H1 (cell line): Measurements from ENCODE around the gene PLB1. TPM values are rescaled to one million over a fixed set of nuclear protein-coding genes. Genes with fewer than 3 reads are reported as not detected.

Source experiments
- CTCF ChIA-PET: fragments of 300-600 bp; sonication (Branson Sonifier 250); formaldehyde crosslinking; loops from one replicate; lab custom pipeline; 2021; ENCODE audit not compliant: partially characterized antibody; lab: Charles Lee
- POLR2A ChIA-PET: fragments of 300-600 bp; sonication (Branson Sonifier 250); formaldehyde crosslinking; loops from one replicate; lab custom pipeline; 2021; ENCODE audit warnings: inconsistent platforms; ENCODE audit not compliant: partially characterized antibody; lab: Charles Lee
- DNase-seq, 2 experiments: peaks; one replicate each; pipeline versions ENCODE4 v3.0.0 to v3.0.0-alpha.2; 2010 to 2022; ENCODE audit warnings: low spot score in 2 of 2, low read depth in 1 of 2, mixed read lengths in 1 of 2
- FAIRE-seq: peaks from 2 replicates; lab custom pipeline; 2011; peaks lifted over from hg19 to GRCh38; lab: Jason Lieb, UNC
- H2AFZ ChIP-seq: 2 replicates; pipeline ENCODE4 v1.8.1; 2012; ENCODE audit warnings: low read length, inconsistent platforms
- H2AK5ac ChIP-seq: 2 replicates; pipeline ENCODE4 v1.6.1; 2013; ENCODE audit warnings: low read depth, low read length
- H2BK120ac ChIP-seq: replicated peaks from 2 replicates; pipeline ENCODE3; 2013; ENCODE audit warnings: low read depth, low read length, inconsistent platforms
- H2BK12ac ChIP-seq: 2 replicates; pipeline ENCODE4 v1.6.1; 2013; ENCODE audit warnings: low read depth, low read length
- H2BK15ac ChIP-seq: 2 replicates; pipeline ENCODE4 v1.6.1; 2013; ENCODE audit warnings: low read length
- H2BK20ac ChIP-seq: 2 replicates; pipeline ENCODE4 v1.6.1; 2013; ENCODE audit warnings: low read length
- H2BK5ac ChIP-seq: 2 replicates; pipeline ENCODE4 v1.6.1; 2013; ENCODE audit warnings: low read depth, low read length
- H3K14ac ChIP-seq: 2 replicates; pipeline ENCODE4 v1.6.1; 2013; ENCODE audit warnings: inconsistent platforms; ENCODE audit not compliant: insufficient read length
- H3K18ac ChIP-seq: 2 replicates; pipeline ENCODE4 v1.6.1; 2013; ENCODE audit warnings: low read length; ENCODE audit errors: extremely low read depth
- H3K23ac ChIP-seq: 2 replicates; pipeline ENCODE4 v1.6.1; 2013; ENCODE audit warnings: inconsistent platforms; ENCODE audit not compliant: insufficient read length
- H3K23me2 ChIP-seq: 2 replicates; pipeline ENCODE4 v1.6.1; 2013; ENCODE audit warnings: low read depth, low read length
- H3K27ac ChIP-seq: 2 replicates; pipeline ENCODE4 v1.6.1; 2011; ENCODE audit warnings: low read depth, low read length, inconsistent platforms
- H3K27me3 ChIP-seq, 4 experiments: replicated peaks in 1 of 4; 1 replicate in 1 of 4; 2 replicates in 3 of 4; pipeline versions ENCODE4 v1.6.1 to v1.8.1; 2011 to 2013; ENCODE audit warnings: low read length in 3 of 4, mild to moderate bottlenecking in 3 of 4, inconsistent platforms in 2 of 4, mixed read lengths in 2 of 4, moderate library complexity in 1 of 4; ENCODE audit not compliant: control insufficient read depth in 3 of 4, insufficient read depth in 3 of 4; ENCODE audit errors: extremely low read depth in 1 of 4
- H3K36me3 ChIP-seq, 4 experiments: 2 replicates each; pipeline versions ENCODE4 v1.6.1 to v1.8.1; 2011 to 2013; ENCODE audit warnings: mild to moderate bottlenecking in 4 of 4, low read length in 3 of 4, moderate library complexity in 2 of 4, control low read depth in 1 of 4, inconsistent platforms in 1 of 4; ENCODE audit not compliant: insufficient read depth in 4 of 4, control insufficient read depth in 2 of 4
- H3K4ac ChIP-seq: replicated peaks from 2 replicates; pipeline ENCODE3; 2013; ENCODE audit warnings: low read length, low read depth, mixed read lengths, inconsistent platforms; ENCODE audit not compliant: insufficient read length
- H3K4me1 ChIP-seq, 4 experiments: replicated peaks in 1 of 4; 1 replicate in 1 of 4; 2 replicates in 3 of 4; pipeline versions ENCODE4 v1.6.1 to v1.8.1; 2011 to 2013; ENCODE audit warnings: low read length in 3 of 4, inconsistent platforms in 2 of 4, mixed read lengths in 1 of 4; ENCODE audit not compliant: insufficient read depth in 4 of 4, control insufficient read depth in 3 of 4
- H3K4me2 ChIP-seq, 2 experiments: 2 replicates each; pipeline versions ENCODE4 v1.6.1 to v1.8.1; 2011 to 2013; ENCODE audit warnings: low read depth in 2 of 2, low read length in 2 of 2, control low read depth in 1 of 2, inconsistent platforms in 1 of 2, mild to moderate bottlenecking in 1 of 2; ENCODE audit not compliant: insufficient read depth in 1 of 2
- H3K4me3 ChIP-seq, 4 experiments: fragments of 200-600, 300-600 bp in 1 of 4; sonication (generic), shearing (Covaris generic), sonication (Bioruptor Twin) in 1 of 4; 2 replicates each; pipeline versions ENCODE4 v1.5.1 to v1.8.1; 2011 to 2016; ENCODE audit warnings: low read length in 4 of 4, low read depth in 3 of 4, control low read depth in 2 of 4, inconsistent platforms in 2 of 4, mild to moderate bottlenecking in 2 of 4, mixed read lengths in 1 of 4, moderate library complexity in 1 of 4; ENCODE audit not compliant: insufficient read depth in 2 of 4; ENCODE audit errors: extremely low read depth in 1 of 4
- H3K56ac ChIP-seq: replicated peaks from 2 replicates; pipeline ENCODE3; 2013; ENCODE audit warnings: low read depth, mild to moderate bottlenecking, mixed read lengths, low read length, inconsistent platforms; ENCODE audit not compliant: insufficient read length
- H3K79me1 ChIP-seq: 2 replicates; pipeline ENCODE4 v1.6.1; 2013; ENCODE audit warnings: low read depth, low read length, control low read depth
- H3K79me2 ChIP-seq, 2 experiments: 2 replicates each; pipeline versions ENCODE4 v1.6.1 to v1.8.1; 2012 to 2013; ENCODE audit warnings: low read length in 2 of 2, mild to moderate bottlenecking in 2 of 2, inconsistent platforms in 1 of 2; ENCODE audit not compliant: insufficient read depth in 2 of 2, control insufficient read depth in 1 of 2
- H3K9ac ChIP-seq, 4 experiments: replicated peaks in 1 of 4; 1 replicate in 1 of 4; 2 replicates in 3 of 4; pipeline versions ENCODE4 v1.6.1 to v1.8.1; 2011 to 2013; ENCODE audit warnings: low read depth in 3 of 4, low read length in 3 of 4, control low read depth in 2 of 4, mild to moderate bottlenecking in 2 of 4, moderate library complexity in 2 of 4, inconsistent platforms in 1 of 4; ENCODE audit errors: extremely low read depth in 1 of 4
- H3K9me3 ChIP-seq, 2 experiments: 2 replicates each; pipeline versions ENCODE4 v1.6.1 to v1.8.1; 2012 to 2013; ENCODE audit warnings: mild to moderate bottlenecking in 2 of 2, moderate library complexity in 2 of 2, control low read depth in 1 of 2, inconsistent platforms in 1 of 2, low read depth in 1 of 2, low read length in 1 of 2, mixed read lengths in 1 of 2; ENCODE audit not compliant: insufficient read depth in 2 of 2
- H4K20me1 ChIP-seq, 2 experiments: replicated peaks in 1 of 2; 2 replicates each; pipeline versions ENCODE3 to v1.8.1; 2011 to 2013; ENCODE audit warnings: inconsistent platforms in 2 of 2, low read length in 2 of 2, mild to moderate bottlenecking in 1 of 2; ENCODE audit not compliant: insufficient read depth in 2 of 2, control insufficient read depth in 1 of 2
- H4K5ac ChIP-seq: 2 replicates; pipeline ENCODE4 v1.6.1; 2013; ENCODE audit warnings: low read length, low read depth, mixed read lengths, inconsistent platforms; ENCODE audit not compliant: insufficient read length
- H4K8ac ChIP-seq: 2 replicates; pipeline ENCODE4 v1.8.0; 2013; ENCODE audit warnings: mild to moderate bottlenecking, moderate library complexity, low read length, inconsistent platforms; ENCODE audit not compliant: insufficient read depth; ENCODE audit errors: extremely low read depth
- H4K91ac ChIP-seq: replicated peaks from 2 replicates; pipeline ENCODE3; 2013; ENCODE audit warnings: low read length, mixed read lengths, inconsistent platforms; ENCODE audit not compliant: insufficient read length
- BCL11A ChIP-seq, 2 experiments: IDR thresholded peaks; one replicate each; pipeline ENCODE4 v1.6.1; 2011; ENCODE audit warnings: low read depth in 2 of 2, low read length in 2 of 2, mild to moderate bottlenecking in 2 of 2
- BRCA1 ChIP-seq: IDR thresholded peaks from 2 replicates; pipeline ENCODE4 v1.6.1; 2012; ENCODE audit warnings: low read depth, low read length, improper control_type of control experiment
- CHD1 ChIP-seq: IDR thresholded peaks from 2 replicates; pipeline ENCODE4 v1.6.1; 2012; ENCODE audit warnings: low read depth, low read length, improper control_type of control experiment
- CREB1 ChIP-seq: IDR thresholded peaks from 2 replicates; pipeline ENCODE4 v1.6.1; 2012; ENCODE audit warnings: inconsistent platforms
- MAFK ChIP-seq: IDR thresholded peaks from 2 replicates; pipeline ENCODE4 v1.6.1; 2012; ENCODE audit warnings: low read depth, mild to moderate bottlenecking, improper control_type of control experiment, low read length
- PHF8 ChIP-seq: fragments of 200-600 bp; sonication (generic); conservative IDR thresholded peaks from 2 replicates; pipeline ENCODE4 v1.7.1; 2012; ENCODE audit warnings: low read depth, mild to moderate bottlenecking, inconsistent platforms, low read length, moderate library complexity
- POLR2A ChIP-seq, 2 experiments: IDR thresholded peaks; 1 replicate in 1 of 2; 2 replicates in 1 of 2; pipeline ENCODE4 v1.6.1; 2011; ENCODE audit warnings: low read depth in 2 of 2, low read length in 2 of 2, mild to moderate bottlenecking in 2 of 2; ENCODE audit errors: control extremely low read depth in 1 of 2
- POLR2AphosphoS5 ChIP-seq: IDR thresholded peaks from 2 replicates; pipeline ENCODE4 v1.6.1; 2011; ENCODE audit warnings: low read depth, low read length
- SIX5 ChIP-seq: IDR thresholded peaks from 2 replicates; pipeline ENCODE4 v1.6.1; 2011; ENCODE audit warnings: mild to moderate bottlenecking, low read depth, low read length
- SP4 ChIP-seq: IDR thresholded peaks from 2 replicates; pipeline ENCODE4 v1.6.1; 2012; ENCODE audit warnings: low read length, inconsistent platforms
- TCF12 ChIP-seq: IDR thresholded peaks from 2 replicates; pipeline ENCODE4 v1.6.1; 2011; ENCODE audit warnings: low read depth, mild to moderate bottlenecking, low read length
- WGBS, 2 experiments: shearing (Covaris generic) in 1 of 2; methylation state at CpG; one replicate each; pipeline versions ENCODE4 v1.1.6 to v1.1.7; 2013 to 2015; ENCODE audit warnings: low lambda C conversion rate in 2 of 2, mixed read lengths in 2 of 2, inconsistent platforms in 1 of 2, low coverage in 1 of 2, missing lambda C conversion rate in 1 of 2; ENCODE audit not compliant: insufficient replicate concordance in 2 of 2, insufficient coverage in 1 of 2, insufficient read length in 1 of 2; ENCODE audit errors: extremely low coverage in 1 of 2, missing lambda C conversion rate in 1 of 2; 5-methylcytosine and 5-hydroxymethylcytosine counted together
- polyA plus RNA-seq, 7 experiments: library from polyadenylated mRNA; depleted of rRNA in 3 of 7; stranded (reverse) in 5 of 7; unstranded in 2 of 7; fragments of >200 nt in 5 of 7; fragments of 200-250 nt in 2 of 7; gene quantifications; 1 replicate in 5 of 7; 2 replicates in 1 of 7; 4 replicates in 1 of 7; pipeline versions ENCODE4 v1.2.1 to v1.2.3, GENCODE V29; 2011 to 2013; ENCODE audit warnings: missing spikeins in 2 of 7, mixed read lengths in 2 of 7
- total RNA-seq: library from RNA; stranded (reverse); fragmentation: NEBNext Ultra II Directional; extraction: Animal tissue kit (Norgen Biotek cat#: 25700); gene quantifications from 2 replicates; pipeline ENCODE4 v1.2.1, GENCODE V29; 2021
- TF ChIP-seq, protein P1 (sequence below): IDR thresholded peaks from 2 replicates; pipeline ENCODE4 v1.6.1; 2012; ENCODE audit warnings: low read length, inconsistent platforms
- TF ChIP-seq, protein P2 (sequence below): IDR thresholded peaks from 2 replicates; pipeline ENCODE4 v1.6.1; 2012; ENCODE audit warnings: inconsistent platforms
- TF ChIP-seq, protein P3 (sequence below): IDR thresholded peaks from 2 replicates; pipeline ENCODE4 v1.6.1; 2011; ENCODE audit warnings: low read depth, mild to moderate bottlenecking, low read length; ENCODE audit not compliant: insufficient read depth

The PLB1 gene
- total and polyA plus RNA-seq, 2 of the 8 experiments (the other 6 are each of a cell fraction or from before 2014, with no cell fraction given) = 0.20 to 0.36 TPM

DNA sequence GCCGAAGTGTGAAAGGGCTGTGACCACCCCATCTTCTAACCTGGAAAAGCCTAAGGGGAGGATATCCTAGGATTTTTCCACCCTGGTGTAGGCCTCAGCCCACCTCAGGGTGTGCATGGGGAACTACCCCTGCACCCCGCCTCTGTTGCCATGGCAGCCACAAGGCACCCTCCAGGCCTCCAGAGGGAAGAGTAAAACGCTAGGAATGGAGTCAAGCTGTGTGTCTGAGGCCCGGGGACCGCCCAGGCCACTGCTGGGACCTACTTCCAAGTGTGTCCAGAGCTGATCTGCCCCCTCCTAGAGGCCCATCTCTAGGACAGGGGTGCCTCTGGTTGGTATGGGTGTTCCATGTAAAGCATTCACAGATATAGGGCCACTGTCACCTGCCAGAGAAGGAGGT, 86.7 kb downstream of the PLB1 start:
- H3K79me1 ChIP-seq = no peaks in the 10 kb centered on the region
- no peak overlapping the region for H3K4ac ChIP-seq
- no peak overlapping the region for H3K14ac ChIP-seq
- H4K8ac ChIP-seq = no peak overlapping the region
- H2BK120ac ChIP-seq = no peak overlapping the region
- no peak overlapping the region for H4K91ac ChIP-seq
- H3K56ac ChIP-seq = no peak overlapping the region
- H3K4me2 ChIP-seq = no peak overlapping the region
- H2BK20ac ChIP-seq = no peak overlapping the region
- no peak overlapping the region for H2BK15ac ChIP-seq
- 85% methylated on average over 5 of the region's 5 CpGs; no CpG with 5 or more reads in 1 of the 2 experiments for WGBS, 2 experiments
- no peak overlapping the region for H2BK5ac ChIP-seq
- no peaks in the 10 kb centered on the region for H3K9me3 ChIP-seq
- no peaks in the 10 kb centered on the region for H3K79me2 ChIP-seq
- FAIRE-seq (no peak), DNase-seq (no peak)
- no peak overlapping the region for H2BK12ac ChIP-seq
- ChIA-PET POLR2A (no interaction called here), CTCF (interaction anchor here (0.7 to 9.6 kb wide), 4 partner anchors 11 to 60 kb away, joined by 3 to 55 read pairs (median 24); no protein-coding TSS in a partner anchor)
- H4K20me1 ChIP-seq = no peaks in the 10 kb centered on the region
- no peak overlapping the region for H2AFZ ChIP-seq
- H3K18ac ChIP-seq = no peak overlapping the region
- H3K4me1 ChIP-seq = peaks cover 0 to 5% (median 0%) of the 10 kb centered on the region in 4 experiments; a peak in 4 of 7 replicates
- no peak overlapping the region for H3K23ac ChIP-seq
- no peaks in the 10 kb centered on the region for H3K36me3 ChIP-seq
- no peak overlapping the region for H3K4me3 ChIP-seq
- H3K27ac ChIP-seq = no peak overlapping the region
- H4K5ac ChIP-seq = no peak overlapping the region
- no peaks in the 10 kb centered on the region for H3K27me3 ChIP-seq
- no peaks in the 10 kb centered on the region for H3K23me2 ChIP-seq
- no peak overlapping the region for H2AK5ac ChIP-seq
- no peak overlapping the region for H3K9ac ChIP-seq
- TF ChIP-seq CHD1 (no peak), CREB1 (no peak), SP4 (no peak), TCF12 (no peak), BCL11A (IDR thresholded peaks at IDR 0.05; ENCODE audit: low read depth in 2 of 2, low read length in 2 of 2) (no peak), POLR2A (IDR thresholded peaks at IDR 0.05; ENCODE audit: control extremely low read depth in 1 of 2, low read depth in 2 of 2, low read length in 2 of 2) (no peak), PHF8 (no peak), MAFK (no peak), POLR2AphosphoS5 (no peak), SIX5 (no peak), BRCA1 (no peak)
- TF ChIP-seq, protein P1, sequence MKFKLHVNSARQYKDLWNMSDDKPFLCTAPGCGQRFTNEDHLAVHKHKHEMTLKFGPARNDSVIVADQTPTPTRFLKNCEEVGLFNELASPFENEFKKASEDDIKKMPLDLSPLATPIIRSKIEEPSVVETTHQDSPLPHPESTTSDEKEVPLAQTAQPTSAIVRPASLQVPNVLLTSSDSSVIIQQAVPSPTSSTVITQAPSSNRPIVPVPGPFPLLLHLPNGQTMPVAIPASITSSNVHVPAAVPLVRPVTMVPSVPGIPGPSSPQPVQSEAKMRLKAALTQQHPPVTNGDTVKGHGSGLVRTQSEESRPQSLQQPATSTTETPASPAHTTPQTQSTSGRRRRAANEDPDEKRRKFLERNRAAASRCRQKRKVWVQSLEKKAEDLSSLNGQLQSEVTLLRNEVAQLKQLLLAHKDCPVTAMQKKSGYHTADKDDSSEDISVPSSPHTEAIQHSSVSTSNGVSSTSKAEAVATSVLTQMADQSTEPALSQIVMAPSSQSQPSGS = no peak
- TF ChIP-seq, protein P2, sequence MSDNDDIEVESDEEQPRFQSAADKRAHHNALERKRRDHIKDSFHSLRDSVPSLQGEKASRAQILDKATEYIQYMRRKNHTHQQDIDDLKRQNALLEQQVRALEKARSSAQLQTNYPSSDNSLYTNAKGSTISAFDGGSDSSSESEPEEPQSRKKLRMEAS = no peak
- TF ChIP-seq, protein P3, sequence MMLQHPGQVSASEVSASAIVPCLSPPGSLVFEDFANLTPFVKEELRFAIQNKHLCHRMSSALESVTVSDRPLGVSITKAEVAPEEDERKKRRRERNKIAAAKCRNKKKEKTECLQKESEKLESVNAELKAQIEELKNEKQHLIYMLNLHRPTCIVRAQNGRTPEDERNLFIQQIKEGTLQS = no peak
